Activated effector memory CD4-positive, alpha-beta T cell treated with Interleukin-2 at 50 U/mL for 16 hours (primary cell): ENCODE measurements around the gene PLCG2.

Experiments
- DNase-seq: peaks from one replicate; pipeline ENCODE4 v3.0.0-alpha.2; 2020

The PLCG2 gene

GRCh38 chr16:81881228-81881627 is 102.1 kb downstream of the PLCG2 start:
- no peak for DNase-seq

- DNase-seq, result no peak
Measured at GRCh38 chr16:81882559-81882958, 103.5 kb downstream of the PLCG2 start.

- no peak for DNase-seq
Measured at GRCh38 chr16:81883235-81883634, 104.1 kb downstream of the PLCG2 start.

- no peak for DNase-seq
Measured at GRCh38 chr16:81885976-81886586, 107.0 kb downstream of the PLCG2 start.

- no peak for DNase-seq
Measured at GRCh38 chr16:81888520-81889394, 109.7 kb downstream of the PLCG2 start.

GRCh38 chr16:81891736-81892364 is 112.8 kb downstream of the PLCG2 start:
- DNase-seq, result no peak

GRCh38 chr16:81894592-81894991 is 115.5 kb downstream of the PLCG2 start:
- DNase-seq, result no peak

- no peak for DNase-seq
Measured at GRCh38 chr16:81896902-81897301, 117.8 kb downstream of the PLCG2 start.

GRCh38 chr16:81899601-81900000 is 120.5 kb downstream of the PLCG2 start:
- no peak for DNase-seq

- DNase-seq, result no peak
Measured at GRCh38 chr16:81900014-81900413, 120.9 kb downstream of the PLCG2 start.

GRCh38 chr16:81900456-81900855 is 121.4 kb downstream of the PLCG2 start:
- DNase-seq, result no peak

GRCh38 chr16:81901484-81901883 is 122.4 kb downstream of the PLCG2 start:
- no peak for DNase-seq

- DNase-seq, result no peak
Measured at GRCh38 chr16:81902025-81902424, 122.9 kb downstream of the PLCG2 start.

- DNase-seq, result no peak
Measured at GRCh38 chr16:81904320-81904719, 125.2 kb downstream of the PLCG2 start.

GRCh38 chr16:81905277-81905676 is 126.2 kb downstream of the PLCG2 start:
- DNase-seq, result no peak

GRCh38 chr16:81907681-81908080 is 128.6 kb downstream of the PLCG2 start:
- DNase-seq, result no peak

GRCh38 chr16:81908466-81909262 is 129.6 kb downstream of the PLCG2 start:
- DNase-seq, result no peak

GRCh38 chr16:81910366-81910885 is 131.3 kb downstream of the PLCG2 start:
- DNase-seq, result no peak

GRCh38 chr16:81912395-81912794 is 133.3 kb downstream of the PLCG2 start:
- no peak for DNase-seq

- no peak for DNase-seq
Measured at GRCh38 chr16:81913222-81913621, 134.1 kb downstream of the PLCG2 start.

GRCh38 chr16:81917375-81917774 is 138.3 kb downstream of the PLCG2 start:
- no peak for DNase-seq

GRCh38 chr16:81918927-81919326 is 139.8 kb downstream of the PLCG2 start:
- DNase-seq, result no peak

GRCh38 chr16:81920498-81920897 is 141.4 kb downstream of the PLCG2 start:
- no peak for DNase-seq
